ENCODE data around the gene KAT8.

The KAT8 gene

GRCh38 chr16:31117384-31118222 is at the start of gene KAT8:
TSS of gene KAT8 (plus strand) at chr16:31117664. CDS start at chr16:31117682, 18 bp downstream.
- DNase-seq (ENCODE audit: low read depth in 3 of 3) = peak; percentile 91 to 96 (median 94)

GRCh38 chr16:31071861-31072260 is 45.6 kb upstream of the KAT8 start:
- no peak for DNase-seq (ENCODE audit: low read depth in 3 of 3)

- no peak for DNase-seq (ENCODE audit: low read depth in 3 of 3)
Measured at GRCh38 chr16:31072540-31073141, 44.8 kb upstream of the KAT8 start.

- DNase-seq (ENCODE audit: low read depth in 3 of 3) = peak; percentile 68 to 81 (median 72)
Measured at GRCh38 chr16:31073142-31073969, 44.1 kb upstream of the KAT8 start.

GRCh38 chr16:31073970-31074813 is 43.3 kb upstream of the KAT8 start, which contains the start of the genes ZNF646 and ZNF668:
TSS of gene ZNF646 (plus strand) at chr16:31074422. CDS start at chr16:31076325, 1,903 bp downstream.
TSS of gene ZNF668 (minus strand) at chr16:31074240. CDS start at chr16:31064459, 9,781 bp downstream.
- DNase-seq (ENCODE audit: low read depth in 3 of 3) = peak; percentile 82 to 97 (median 96)

GRCh38 chr16:31074814-31075183 is 42.7 kb upstream of the KAT8 start:
- no peak for DNase-seq (ENCODE audit: low read depth in 3 of 3)

- no peak for DNase-seq (ENCODE audit: low read depth in 3 of 3)
Measured at GRCh38 chr16:31076319-31076718, 41.1 kb upstream of the KAT8 start.

GRCh38 chr16:31077024-31077423 is 40.4 kb upstream of the KAT8 start:
- no peak for DNase-seq (ENCODE audit: low read depth in 3 of 3)

GRCh38 chr16:31077592-31078396 is 39.7 kb upstream of the KAT8 start:
- DNase-seq (ENCODE audit: low read depth in 3 of 3) = no peak

- DNase-seq (ENCODE audit: low read depth in 3 of 3) = no peak
Measured at GRCh38 chr16:31078597-31079341, 38.7 kb upstream of the KAT8 start.

GRCh38 chr16:31079342-31079944 is 38.0 kb upstream of the KAT8 start:
- no peak for DNase-seq (ENCODE audit: low read depth in 3 of 3)

GRCh38 chr16:31080035-31080629 is 37.3 kb upstream of the KAT8 start:
- DNase-seq (ENCODE audit: low read depth in 3 of 3) = no peak

GRCh38 chr16:31080756-31081419 is 36.6 kb upstream of the KAT8 start:
- no peak for DNase-seq (ENCODE audit: low read depth in 3 of 3)

- no peak for DNase-seq (ENCODE audit: low read depth in 3 of 3)
Measured at GRCh38 chr16:31081428-31082351, 35.8 kb upstream of the KAT8 start.

- DNase-seq (ENCODE audit: low read depth in 3 of 3) = no peak
Measured at GRCh38 chr16:31082368-31083045, 35.0 kb upstream of the KAT8 start.

- no peak for DNase-seq (ENCODE audit: low read depth in 3 of 3)
Measured at GRCh38 chr16:31083081-31083480, 34.4 kb upstream of the KAT8 start.

GRCh38 chr16:31083556-31083955 is 33.9 kb upstream of the KAT8 start:
- no peak for DNase-seq (ENCODE audit: low read depth in 3 of 3)
